HG03103 (cell line): ENCODE data around the gene TCERG1L.
"Not testable (repeated sequence)": the region's sequence is repeated elsewhere in the genome, so short reads cannot be mapped to it uniquely, and the experiment has no call there.

ENCODE experiments used
- ATAC-seq: cut with Tn5 transposase; IDR thresholded peaks from one replicate; pipeline ENCODE4 v1.9.1; 2021; ENCODE audit warnings: low read depth; ENCODE audit not compliant: unreplicated experiment

TCERG1L gene

GRCh38 chr10:131150126-131150525 is 161.4 kb downstream of the TCERG1L start:
- ATAC-seq, result no peak

GRCh38 chr10:131149586-131149985 is 161.9 kb downstream of the TCERG1L start:
- ATAC-seq, result no peak

- no peak for ATAC-seq
Observed at GRCh38 chr10:131149111-131149510, 162.4 kb downstream of the TCERG1L start.

GRCh38 chr10:131148270-131148669 is 163.3 kb downstream of the TCERG1L start:
- ATAC-seq, result no peak

DNA sequence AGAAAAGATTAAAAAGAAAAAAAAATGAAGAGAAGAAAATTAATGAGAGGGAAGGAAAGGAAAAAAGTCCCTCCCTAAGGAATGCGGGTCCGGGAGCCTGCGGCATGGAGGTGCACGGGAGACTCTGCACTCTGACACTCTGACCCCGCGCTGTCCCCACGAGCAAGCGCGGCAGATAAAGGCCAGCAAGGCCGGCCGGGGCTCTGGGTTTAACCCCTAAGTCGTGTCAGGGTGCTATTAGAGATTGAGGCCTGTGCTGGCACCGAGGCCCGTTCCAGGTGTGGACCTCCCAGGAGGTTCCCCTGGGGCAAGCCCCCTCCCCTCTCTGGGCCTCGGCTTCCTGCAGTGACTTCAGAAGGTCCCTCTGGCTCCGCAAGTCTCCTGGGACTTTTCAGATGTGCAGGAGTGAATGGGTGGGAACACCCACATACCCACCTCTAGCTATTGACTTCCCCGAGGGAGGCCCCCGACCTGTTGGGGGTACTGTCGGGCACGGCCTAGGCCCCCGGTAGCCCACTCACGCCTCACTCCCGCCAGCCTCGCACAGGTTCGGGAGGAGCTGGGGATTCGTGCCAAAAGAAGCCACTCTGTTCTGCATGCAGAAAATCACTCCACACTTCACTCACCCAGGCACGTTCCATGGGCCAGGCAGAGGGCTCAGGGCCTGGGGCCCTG is 164.1 kb downstream of the TCERG1L start:
- no peak for ATAC-seq

GRCh38 chr10:131146790-131147189 is 164.7 kb downstream of the TCERG1L start:
- ATAC-seq, result no peak

DNA sequence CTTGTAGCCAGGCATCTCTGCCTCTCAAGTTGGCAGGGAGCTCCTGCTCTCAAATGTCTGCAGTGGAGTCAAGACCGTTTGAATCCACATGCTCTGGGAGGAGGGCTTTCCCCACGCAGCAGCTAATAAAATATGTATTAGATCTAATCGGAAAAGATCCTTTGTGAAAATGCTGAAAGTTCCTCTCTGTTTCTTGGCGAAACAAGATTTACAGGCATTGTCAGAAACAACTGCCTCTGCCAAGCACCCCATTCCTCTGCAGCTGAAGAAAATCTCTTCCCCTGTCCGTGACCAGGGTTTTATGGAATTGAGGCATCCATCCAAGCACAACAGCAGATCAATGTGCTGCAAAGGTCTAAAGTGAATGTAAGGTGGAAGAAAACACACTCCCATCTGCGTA is 165.8 kb downstream of the TCERG1L start:
- ATAC-seq, result no peak

GRCh38 chr10:131144711-131145375 is 166.7 kb downstream of the TCERG1L start:
- no peak for ATAC-seq

- no peak for ATAC-seq
Observed at GRCh38 chr10:131144196-131144595, 167.3 kb downstream of the TCERG1L start.

DNA sequence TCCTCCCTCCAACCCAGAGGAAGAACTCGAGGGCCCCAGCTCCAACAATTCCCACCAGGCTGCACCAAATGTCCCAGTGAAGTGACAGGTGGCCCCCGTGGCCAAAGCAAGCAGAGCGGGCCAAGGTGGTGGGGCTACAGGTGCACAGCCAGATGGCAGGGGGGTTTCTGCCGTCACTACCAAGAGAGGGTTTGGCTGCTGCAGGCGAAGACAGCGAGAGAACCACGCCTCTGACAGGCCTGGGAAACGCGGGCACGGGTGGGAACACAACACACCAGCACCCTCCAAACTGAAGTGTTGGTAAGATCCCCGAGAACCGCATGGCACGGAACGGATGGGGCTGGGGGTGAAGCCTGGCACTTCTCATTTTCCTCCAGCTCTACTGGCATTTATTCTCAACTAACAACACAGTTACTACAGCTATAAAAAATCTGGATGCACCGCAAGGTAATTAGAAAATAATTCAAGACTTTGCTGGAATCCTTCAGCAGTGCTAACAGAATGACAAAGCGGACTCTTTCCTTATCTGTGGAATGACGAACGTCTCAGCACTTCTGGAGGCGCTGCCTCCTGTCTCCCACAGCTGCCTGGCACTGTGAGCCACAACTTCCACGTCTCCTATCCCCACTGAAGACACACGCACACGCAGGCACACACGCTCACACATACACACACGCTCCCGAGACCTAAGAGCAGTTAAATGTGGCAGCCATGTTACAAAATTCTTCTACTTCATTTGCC is 167.9 kb downstream of the TCERG1L start:
- ATAC-seq, result no peak

GRCh38 chr10:131142517-131143380 is 168.8 kb downstream of the TCERG1L start:
- ATAC-seq, result no peak

DNA sequence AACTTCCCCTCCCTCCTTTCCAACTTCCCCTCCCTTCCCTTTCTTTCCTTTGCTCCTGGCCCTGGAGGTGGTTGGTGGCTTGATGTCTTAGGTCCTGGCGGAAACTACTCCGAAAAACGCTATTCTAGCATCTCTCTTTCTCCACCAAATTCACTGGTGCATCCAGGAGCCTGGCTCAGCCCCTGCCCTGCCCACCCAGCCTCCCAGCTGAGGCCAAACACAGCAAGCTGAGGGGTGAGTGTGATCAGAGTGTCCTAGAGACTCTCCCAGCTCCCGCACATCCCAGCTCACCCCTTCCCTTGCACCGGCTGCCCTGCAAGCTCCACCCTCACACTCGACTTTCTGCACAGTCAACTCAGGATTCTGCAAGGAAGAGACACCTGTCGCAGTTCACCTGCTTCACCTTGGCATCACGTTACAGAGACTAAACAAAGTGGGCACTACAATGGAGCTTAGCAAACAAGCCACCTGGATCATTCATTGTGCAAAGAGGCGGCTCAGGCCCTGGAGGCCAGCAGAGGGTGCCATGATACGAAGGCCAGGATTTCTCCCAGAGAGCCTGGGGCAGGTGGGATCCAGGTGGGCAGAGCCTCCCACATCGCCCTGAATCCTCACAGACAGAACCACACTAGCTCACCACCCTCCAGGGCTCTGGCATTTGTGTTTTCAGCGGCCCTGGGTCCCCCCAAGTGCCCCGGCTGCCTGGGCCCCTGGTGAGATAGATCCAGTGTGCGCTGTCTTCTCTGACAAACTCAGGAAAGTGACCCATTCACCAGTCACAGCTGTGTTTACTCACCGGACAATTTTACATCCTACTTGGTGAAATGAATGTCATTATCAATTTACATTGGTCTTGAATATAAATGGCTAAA is 169.6 kb downstream of the TCERG1L start:
- ATAC-seq, result no peak

DNA sequence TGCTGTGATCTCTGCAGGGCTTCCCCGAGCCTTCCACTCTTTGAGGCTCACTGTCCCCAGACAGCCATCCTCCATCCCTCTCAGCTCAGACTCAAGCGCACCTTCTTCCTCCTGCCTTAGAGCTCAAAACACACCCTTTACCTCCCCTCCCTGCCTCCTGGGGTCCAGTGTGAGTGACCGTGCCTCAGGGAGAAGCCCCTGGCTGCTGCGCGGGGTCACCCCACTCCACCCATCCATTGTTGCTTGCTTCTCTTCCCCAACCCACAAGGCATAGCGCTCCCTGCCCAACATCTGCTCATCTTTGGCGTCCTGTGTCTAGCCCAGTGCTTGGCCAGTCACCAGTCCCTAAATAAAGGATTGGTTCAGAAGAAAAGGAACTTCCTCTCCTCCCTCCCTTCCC is 170.3 kb downstream of the TCERG1L start:
- no peak for ATAC-seq

DNA sequence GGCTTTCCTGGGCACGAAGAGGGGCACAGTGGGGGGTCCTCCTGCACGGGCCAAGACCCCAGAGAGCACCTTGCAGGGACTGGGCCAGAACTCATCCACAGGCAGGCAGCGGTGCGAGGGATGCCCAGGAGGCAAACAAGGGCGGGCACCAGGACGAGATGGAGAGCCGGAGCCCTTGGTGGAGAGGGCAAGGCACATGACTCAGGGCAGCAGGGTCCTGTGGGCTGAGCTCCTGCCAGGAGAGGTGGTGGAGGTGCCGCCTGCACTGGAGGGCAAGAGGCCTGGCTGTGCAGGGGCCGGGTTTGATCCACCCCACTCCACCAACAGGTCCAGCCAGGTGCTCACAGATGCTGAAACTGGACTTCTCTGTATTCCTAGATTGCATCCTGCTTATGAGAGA is 170.9 kb downstream of the TCERG1L start:
- ATAC-seq, result no peak

DNA sequence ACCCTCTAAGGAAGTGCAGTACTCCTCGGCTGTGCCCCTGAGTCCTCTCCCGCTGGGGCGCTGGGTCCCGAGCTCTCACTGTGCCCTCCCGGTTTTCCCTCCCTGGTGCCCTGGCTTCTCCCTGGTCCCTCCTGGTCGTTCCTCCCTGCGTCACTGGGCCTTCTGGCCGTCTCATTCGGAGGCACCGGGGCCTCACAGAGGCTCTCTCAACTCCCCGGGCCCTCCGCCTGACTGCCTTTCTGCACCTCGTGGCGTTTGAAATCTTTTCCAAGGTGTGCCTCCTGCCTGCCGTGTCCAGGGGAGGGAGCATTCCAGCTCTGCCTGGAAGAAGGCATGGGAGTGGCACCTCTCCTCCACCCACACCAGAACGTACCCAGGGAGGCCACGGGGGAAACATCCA is 174.3 kb downstream of the TCERG1L start:
- ATAC-seq, result no peak

- not testable (repeated sequence) for ATAC-seq
Observed at GRCh38 chr10:131136336-131136735, 175.2 kb downstream of the TCERG1L start.

DNA sequence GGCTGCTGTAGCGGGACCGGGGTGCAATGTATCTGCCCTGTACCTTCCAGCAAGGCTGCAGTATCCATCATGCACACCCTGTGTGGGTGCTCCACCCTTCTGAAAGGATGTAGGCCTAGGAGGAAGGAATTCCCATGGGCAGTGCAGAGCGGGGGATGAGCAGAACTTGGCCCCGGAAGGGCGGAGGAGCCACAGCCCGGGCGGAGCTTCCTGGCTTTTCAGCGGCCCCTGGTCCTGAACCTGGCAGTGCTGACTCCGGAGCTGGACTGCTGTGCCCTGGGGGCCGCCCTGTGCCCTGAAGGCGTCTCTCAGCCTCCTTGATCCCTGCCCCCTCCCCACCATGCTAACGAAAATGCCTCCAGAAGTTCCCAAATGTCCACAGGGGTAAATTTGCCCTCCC is 175.8 kb downstream of the TCERG1L start:
- ATAC-seq, result no peak

DNA sequence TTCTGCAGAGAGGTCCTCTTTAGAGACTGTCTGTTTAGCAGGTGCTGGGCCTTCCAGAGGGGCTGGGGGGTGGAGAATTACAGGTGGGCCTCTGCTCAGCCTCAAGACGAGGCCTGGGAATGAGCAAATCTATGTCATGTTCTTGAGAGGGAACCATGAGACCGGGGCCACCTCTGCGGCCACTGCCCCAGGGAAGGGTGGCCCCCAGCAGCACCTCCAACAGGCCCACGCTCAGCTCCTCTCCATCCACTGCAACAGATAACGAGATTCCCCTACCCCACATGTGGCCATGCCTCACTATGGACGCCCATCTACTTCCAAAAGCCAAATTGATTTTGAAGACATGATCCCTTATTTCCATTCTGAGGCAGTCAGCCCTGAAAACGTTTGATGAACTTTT is 176.9 kb downstream of the TCERG1L start:
- ATAC-seq, result no peak

- ATAC-seq, result no peak
Observed at GRCh38 chr10:131134001-131134576, 177.4 kb downstream of the TCERG1L start.
